Muscle layer of duodenum (tissue), 2 donors: Measurements from ENCODE around the gene TUBA8.
"Not testable (repeated sequence)": the region's sequence is repeated elsewhere in the genome, so short reads cannot be mapped to it uniquely, and the experiment has no call there.

Experiments
- H3K27ac ChIP-seq: one replicate; pipeline ENCODE4 v1.7.0; 2013; ENCODE audit warnings: mild to moderate bottlenecking, low read length
- H3K27me3 ChIP-seq: one replicate; pipeline ENCODE4 v1.7.0; 2013; ENCODE audit warnings: low read depth, mild to moderate bottlenecking, control low read depth, low read length
- H3K36me3 ChIP-seq, 2 donors: one replicate each; pipeline ENCODE4 v1.7.0; 2013; ENCODE audit warnings: low read length in 2 of 2, control low read depth in 1 of 2, mild to moderate bottlenecking in 1 of 2; ENCODE audit not compliant: insufficient read depth in 2 of 2, control insufficient read depth in 1 of 2
- H3K4me1 ChIP-seq, 2 donors: one replicate each; pipeline ENCODE4 v1.7.0; 2013; ENCODE audit warnings: low read length in 2 of 2, mild to moderate bottlenecking in 2 of 2, control low read depth in 1 of 2, moderate library complexity in 1 of 2; ENCODE audit not compliant: insufficient read depth in 2 of 2, control insufficient read depth in 1 of 2
- H3K4me3 ChIP-seq, 2 donors: one replicate each; pipeline ENCODE4 v1.7.0; 2013; ENCODE audit warnings: low read length in 2 of 2, low read depth in 1 of 2, mild to moderate bottlenecking in 1 of 2
- H3K9me3 ChIP-seq, 2 donors: one replicate each; pipeline ENCODE4 v1.7.0; 2013; ENCODE audit warnings: low read length in 2 of 2, control low read depth in 1 of 2, mild to moderate bottlenecking in 1 of 2; ENCODE audit not compliant: control insufficient read depth in 1 of 2
- donor health status: healthy.

The TUBA8 gene

DNA sequence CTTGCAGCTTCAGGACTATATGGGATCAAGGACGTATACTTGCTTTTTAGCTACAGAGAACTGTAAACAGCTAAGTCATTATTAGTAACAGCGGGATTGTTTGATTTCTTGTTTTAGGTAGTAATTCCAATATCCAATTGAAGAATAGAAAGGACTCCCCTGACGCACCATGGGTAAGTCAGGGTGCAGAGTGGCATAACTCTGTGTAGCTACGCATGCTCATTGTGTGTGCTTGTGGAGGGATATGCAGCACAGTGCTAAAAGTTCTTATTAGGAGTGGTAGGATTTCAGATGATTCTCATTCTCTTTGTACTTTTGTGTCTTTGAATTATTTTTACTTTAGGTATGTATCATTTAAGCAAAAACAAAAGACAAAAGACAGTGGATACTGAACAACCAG, 40.6 kb upstream of the TUBA8 start:
- Histone ChIP-seq H3K36me3 (no peaks in the 10 kb centered on the region), H3K4me3 (no peak overlapping the region), H3K27me3 (no peaks in the 10 kb centered on the region), H3K27ac (no peak overlapping the region), H3K4me1 (peaks cover 0 to 3% of the 10 kb centered on the region in 2 donors), H3K9me3 (no peaks in the 10 kb centered on the region)

DNA sequence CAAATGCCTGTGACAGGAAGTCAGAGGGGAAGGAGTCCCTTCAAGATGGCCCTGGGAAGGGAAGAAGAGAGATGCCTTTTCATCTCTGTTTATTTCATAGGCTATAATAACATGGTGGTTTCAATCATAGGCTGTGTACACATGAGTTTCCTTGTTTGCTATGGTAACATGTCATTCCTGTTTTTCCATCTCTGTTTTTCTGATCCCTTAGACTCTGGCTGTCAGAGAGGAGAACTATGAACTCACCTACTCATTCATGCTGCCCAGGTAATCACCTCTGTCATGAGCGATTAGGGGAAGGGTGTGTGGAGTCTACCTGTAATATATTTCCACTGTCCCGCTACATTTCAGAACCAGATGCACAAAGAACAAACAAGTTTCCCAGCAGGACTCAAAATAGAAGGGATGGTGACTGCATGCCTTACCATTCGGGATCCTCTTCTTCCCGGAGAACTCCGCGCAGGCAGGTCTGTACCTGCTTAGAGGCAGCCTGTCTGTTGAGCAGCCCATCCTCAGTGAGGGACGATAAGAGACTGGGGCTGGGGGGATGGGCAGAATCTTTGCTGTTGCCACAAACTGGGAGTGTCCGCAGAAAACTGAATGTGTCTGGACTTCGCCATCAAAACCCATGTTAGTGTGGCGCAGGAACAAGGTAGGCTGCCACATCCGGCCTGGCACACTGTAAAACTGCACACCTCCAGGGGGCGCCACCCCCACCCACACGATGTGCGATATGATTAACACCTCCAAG, 39.9 kb upstream of the TUBA8 start:
- no peak overlapping the region for H3K4me3 ChIP-seq
- H3K4me1 ChIP-seq = peaks cover 0 to 6% of the 10 kb centered on the region in 2 donors
- H3K36me3 ChIP-seq = no peaks in the 10 kb centered on the region
- no peaks in the 10 kb centered on the region for H3K27me3 ChIP-seq
- H3K27ac ChIP-seq = no peak overlapping the region
- H3K9me3 ChIP-seq = no peaks in the 10 kb centered on the region

- H3K36me3 ChIP-seq, H3K4me3 ChIP-seq, H3K27me3 ChIP-seq, H3K27ac ChIP-seq, H3K9me3 ChIP-seq: not testable (repeated sequence)
- peaks cover 4 to 10% of the 10 kb centered on the region in 2 donors for H3K4me1 ChIP-seq
Measured at GRCh38 chr22:18071307-18071967, 39.2 kb upstream of the TUBA8 start.

- no peaks in the 10 kb centered on the region for H3K36me3 ChIP-seq
- no peak overlapping the region for H3K27ac ChIP-seq
- H3K9me3 ChIP-seq = no peaks in the 10 kb centered on the region
- H3K27me3 ChIP-seq = no peaks in the 10 kb centered on the region
- peaks cover 9 to 12% of the 10 kb centered on the region in 2 donors for H3K4me1 ChIP-seq
- no peak overlapping the region for H3K4me3 ChIP-seq
Measured at GRCh38 chr22:18071968-18072310, 38.7 kb upstream of the TUBA8 start.

GRCh38 chr22:18073467-18073866, 37.1 kb upstream of the TUBA8 start:
- Histone ChIP-seq H3K27ac (no peak overlapping the region), H3K27me3 (no peaks in the 10 kb centered on the region), H3K9me3 (no peaks in the 10 kb centered on the region), H3K4me1 (peaks cover 12 to 14% of the 10 kb centered on the region in 2 donors), H3K36me3 (no peaks in the 10 kb centered on the region), H3K4me3 (no peak overlapping the region)

- not testable (repeated sequence) for H3K36me3 ChIP-seq, H3K27me3 ChIP-seq, H3K27ac ChIP-seq, H3K9me3 ChIP-seq, H3K4me3 ChIP-seq
- peaks cover 17 to 19% of the 10 kb centered on the region in 2 donors for H3K4me1 ChIP-seq
Measured at GRCh38 chr22:18073927-18074326, 36.7 kb upstream of the TUBA8 start.

GRCh38 chr22:18075101-18075719, 35.4 kb upstream of the TUBA8 start:
- Histone ChIP-seq H3K36me3 (peaks cover 0 to 9% of the 10 kb centered on the region in 2 donors), H3K4me3 (no peak overlapping the region), H3K27me3 (no peaks in the 10 kb centered on the region), H3K4me1 (peaks cover 22 to 27% of the 10 kb centered on the region in 2 donors), H3K27ac (peak overlapping the region; percentile 80), H3K9me3 (no peaks in the 10 kb centered on the region)

- H3K4me1 ChIP-seq = peaks cover 22 to 27% of the 10 kb centered on the region in 2 donors
- H3K36me3 ChIP-seq = peaks cover 5 to 14% of the 10 kb centered on the region in 2 donors
- H3K9me3 ChIP-seq = no peaks in the 10 kb centered on the region
- peak overlapping the region; percentile 89 for H3K27ac ChIP-seq
- peak overlapping the region in 1 of 2 donors; percentile 37 for H3K4me3 ChIP-seq
- H3K27me3 ChIP-seq = no peaks in the 10 kb centered on the region
Measured at GRCh38 chr22:18075720-18076497, 34.7 kb upstream of the TUBA8 start.

DNA sequence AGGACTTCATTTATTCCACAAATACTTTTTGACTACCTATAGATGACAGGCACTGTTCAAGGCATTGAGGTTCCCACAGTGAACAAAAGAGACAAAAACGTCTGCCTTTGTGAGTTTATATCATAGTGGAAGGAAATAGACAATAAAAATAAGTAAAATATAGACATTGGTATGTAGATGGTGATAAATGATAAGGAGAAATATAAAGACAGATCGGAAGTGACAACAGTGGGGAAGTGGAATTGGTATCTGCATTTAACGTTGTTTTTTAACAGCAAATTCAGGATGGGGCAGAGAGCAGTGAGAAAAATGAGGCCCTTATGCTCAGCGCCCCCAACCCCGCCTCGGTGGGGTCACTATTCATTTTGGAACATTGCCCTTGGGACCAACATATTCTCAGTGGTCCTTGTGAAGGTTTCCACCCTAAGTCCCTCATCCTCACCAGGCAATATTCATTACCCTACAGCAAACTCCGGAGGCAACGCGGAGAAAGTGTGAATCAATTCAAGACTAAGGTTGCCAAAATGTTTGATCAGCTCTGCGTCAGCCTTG, 33.4 kb upstream of the TUBA8 start:
- Histone ChIP-seq H3K9me3 (no peaks in the 10 kb centered on the region), H3K36me3 (peaks cover 9 to 22% of the 10 kb centered on the region in 2 donors), H3K4me1 (peaks cover 22 to 27% of the 10 kb centered on the region in 2 donors), H3K4me3 (peak overlapping the region; percentile 93 to 100), H3K27me3 (no peaks in the 10 kb centered on the region), H3K27ac (peak overlapping the region; percentile 89)

- peaks cover 12 to 22% of the 10 kb centered on the region in 2 donors for H3K36me3 ChIP-seq
- no peaks in the 10 kb centered on the region for H3K27me3 ChIP-seq
- H3K9me3 ChIP-seq = no peaks in the 10 kb centered on the region
- peak within 1 kb of the TSS; percentile 93 to 100 for H3K4me3 ChIP-seq
- H3K27ac ChIP-seq = peak within 1 kb of the TSS; percentile 89
- peaks cover 22 to 27% of the 10 kb centered on the region in 2 donors for H3K4me1 ChIP-seq
Measured at GRCh38 chr22:18077639-18078328, 32.8 kb upstream of the TUBA8 start, which contains the start of gene PEX26. Gene PEX26 (plus strand): TSS chr22:18077990. CDS start chr22:18078377, 387 bp downstream.
